Activated CD4-positive, alpha-beta T cell treated with anti-CD3 and anti-CD28 coated beads, Interleukin-2, Interleukin-6, amounts not matched to agents 100 ng/mL and 50 ng/mL, durations not matched to agents 16 hours and 8 hours (primary cell): ENCODE data around the gene APOL1.
A peak's percentile ranks its signal among the peaks of the same experiment; 100 is the strongest.
"Not testable (repeated sequence)": the region's sequence is repeated elsewhere in the genome, so short reads cannot be mapped to it uniquely, and the experiment has no call there.

Experiments used
- DNase-seq: peaks from one replicate; pipeline ENCODE4 v3.0.0-alpha.2; 2020

Gene APOL1, protein sequence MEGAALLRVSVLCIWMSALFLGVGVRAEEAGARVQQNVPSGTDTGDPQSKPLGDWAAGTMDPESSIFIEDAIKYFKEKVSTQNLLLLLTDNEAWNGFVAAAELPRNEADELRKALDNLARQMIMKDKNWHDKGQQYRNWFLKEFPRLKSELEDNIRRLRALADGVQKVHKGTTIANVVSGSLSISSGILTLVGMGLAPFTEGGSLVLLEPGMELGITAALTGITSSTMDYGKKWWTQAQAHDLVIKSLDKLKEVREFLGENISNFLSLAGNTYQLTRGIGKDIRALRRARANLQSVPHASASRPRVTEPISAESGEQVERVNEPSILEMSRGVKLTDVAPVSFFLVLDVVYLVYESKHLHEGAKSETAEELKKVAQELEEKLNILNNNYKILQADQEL

DNA sequence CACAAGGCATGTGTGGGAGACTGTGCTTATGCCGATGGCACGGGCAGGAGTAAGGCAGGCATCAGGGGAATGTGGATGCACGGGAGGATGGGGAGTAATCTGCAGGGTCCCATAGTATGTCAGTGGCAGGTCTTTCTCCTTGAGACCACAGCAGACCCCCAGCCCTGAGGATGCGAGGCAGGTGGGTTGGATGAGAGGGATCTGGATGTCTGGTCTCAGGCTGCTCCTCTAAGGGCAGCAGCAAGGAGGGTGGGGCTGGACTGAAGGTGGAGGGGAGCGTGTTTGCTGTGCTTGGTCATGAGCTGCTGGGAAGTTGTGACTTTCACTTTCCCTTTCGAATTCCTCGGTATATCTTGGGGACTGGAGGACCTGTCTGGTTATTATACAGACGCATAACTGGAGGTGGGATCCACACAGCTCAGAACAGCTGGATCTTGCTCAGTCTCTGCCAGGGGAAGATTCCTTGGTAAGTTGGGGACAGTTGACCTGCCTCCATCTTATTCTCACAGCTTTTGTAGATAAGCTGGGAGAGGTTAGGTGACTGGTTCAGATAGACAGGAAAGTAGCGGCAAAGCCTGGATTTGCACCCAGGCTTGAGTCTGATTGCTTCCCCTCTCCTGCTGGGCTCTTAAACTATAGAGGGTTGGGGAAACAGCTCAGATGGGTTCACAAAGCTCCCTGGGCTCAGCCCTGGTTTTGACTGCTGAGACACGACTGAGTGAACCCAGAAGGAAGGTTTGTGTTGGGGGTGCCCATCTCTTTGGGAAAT lies at the start of gene APOL1:
Gene APOL1, plus strand, starts transcription at position 380 of the 769 bp plus-strand sequence. CDS start 1,823 bp downstream, outside the sequence.
- DNase-seq, result peak; percentile 76

DNA sequence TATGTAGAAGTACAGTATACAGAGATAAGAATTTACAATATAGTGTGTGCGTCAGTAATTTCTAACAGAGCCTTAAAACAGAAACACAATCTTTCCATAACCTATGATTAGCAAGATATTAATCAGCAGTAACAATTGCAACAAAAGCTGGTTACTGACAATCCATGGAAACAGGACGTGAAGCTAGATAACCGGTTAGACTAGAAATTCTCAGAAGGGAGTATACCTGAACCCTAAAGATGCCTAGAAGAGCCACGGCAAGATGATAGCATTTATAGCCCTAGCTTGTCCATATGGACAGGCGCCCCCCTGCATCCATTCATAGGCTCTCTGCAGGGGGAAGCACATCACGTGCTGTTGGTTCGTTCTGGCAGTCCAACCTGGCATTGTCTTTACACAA lies 49.5 kb upstream of the APOL1 start:
- DNase-seq, result not testable (repeated sequence)

DNA sequence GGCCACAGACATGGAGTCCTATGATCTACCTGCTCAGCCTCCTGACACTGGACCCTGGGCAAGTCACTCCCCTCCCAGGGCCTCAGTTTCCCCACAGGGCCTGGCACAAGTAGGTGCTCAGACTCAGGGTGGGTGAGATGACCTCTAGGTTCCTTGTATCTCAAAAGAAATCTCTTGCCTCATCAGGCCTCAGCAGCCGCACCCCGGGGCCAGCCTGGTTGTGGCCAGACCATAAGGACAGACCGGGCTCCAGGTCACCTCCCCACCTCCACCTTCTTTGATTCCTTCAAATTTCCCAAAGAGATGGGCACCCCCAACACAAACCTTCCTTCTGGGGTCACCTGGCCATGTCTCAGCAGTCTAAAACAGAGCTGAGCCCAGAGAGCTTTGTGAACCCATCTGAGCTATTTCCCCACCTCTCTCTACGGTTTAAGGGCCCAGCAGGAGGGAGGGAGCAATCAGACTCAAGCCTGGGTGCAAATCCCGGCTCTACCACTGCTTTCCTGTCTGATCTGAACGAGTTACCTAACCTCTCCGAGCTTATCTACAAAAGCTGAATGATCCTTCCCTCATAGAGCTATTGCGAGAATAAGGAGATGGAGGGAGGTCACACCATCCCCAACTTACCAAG lies 48.8 kb upstream of the APOL1 start:
- no peak for DNase-seq

DNA sequence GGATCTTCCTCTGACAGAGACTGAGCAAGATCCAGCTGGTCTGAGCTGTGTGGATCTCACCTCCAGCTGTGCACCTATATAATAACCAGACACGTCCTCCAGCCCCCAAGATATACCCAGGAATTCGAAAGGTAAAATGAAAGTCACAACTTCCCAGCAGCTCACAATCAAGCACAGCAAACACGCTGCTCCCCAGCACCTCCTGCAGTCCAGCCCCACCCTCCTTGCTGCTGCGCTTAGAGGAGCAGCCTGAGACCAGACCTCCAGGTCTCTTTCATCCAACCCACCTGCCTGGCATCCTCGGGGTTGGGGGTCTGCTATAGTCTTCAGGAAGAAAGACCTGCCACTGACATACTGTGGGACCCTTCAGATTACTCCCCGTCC lies 48.3 kb upstream of the APOL1 start:
- DNase-seq, result no peak

DNA sequence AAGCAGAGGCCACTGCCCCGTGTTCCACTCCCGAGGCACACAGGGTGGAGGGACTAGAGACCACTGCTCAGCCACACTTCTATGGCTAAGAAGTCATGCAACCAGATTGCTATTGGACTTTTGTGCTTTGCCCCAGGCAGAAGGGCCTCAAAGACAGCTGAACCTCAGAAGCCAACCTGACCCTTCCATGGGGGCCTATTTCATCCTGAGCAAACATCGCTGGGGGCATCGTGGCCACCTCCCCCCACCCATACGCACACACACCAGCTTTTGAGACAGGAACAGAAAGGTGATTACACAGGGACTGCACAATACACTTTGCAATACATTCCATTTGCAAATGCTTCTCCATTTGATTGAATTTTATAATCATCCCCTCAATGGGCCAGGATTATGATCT lies 47.4 kb upstream of the APOL1 start:
- DNase-seq, result not testable (repeated sequence)

DNA sequence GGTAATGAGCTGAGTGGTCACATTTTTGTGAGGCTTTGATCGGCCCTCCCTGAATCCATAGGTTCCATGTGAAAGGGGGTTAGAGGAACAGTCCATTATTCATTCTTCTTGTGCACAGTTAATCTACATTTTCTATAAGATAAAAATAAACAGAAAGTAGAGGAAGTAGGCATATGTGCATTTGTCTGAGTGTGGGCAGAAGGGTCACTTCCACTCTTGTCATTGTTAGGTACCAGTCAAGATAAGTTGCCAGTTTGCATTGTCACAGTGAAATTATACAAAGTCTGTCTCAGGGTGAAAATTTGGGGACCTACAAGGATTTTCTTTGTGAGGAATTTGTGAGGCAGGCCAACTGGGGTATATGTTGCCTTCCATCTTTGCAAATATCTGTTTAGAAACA lies 46.7 kb upstream of the APOL1 start:
- no peak for DNase-seq

DNA sequence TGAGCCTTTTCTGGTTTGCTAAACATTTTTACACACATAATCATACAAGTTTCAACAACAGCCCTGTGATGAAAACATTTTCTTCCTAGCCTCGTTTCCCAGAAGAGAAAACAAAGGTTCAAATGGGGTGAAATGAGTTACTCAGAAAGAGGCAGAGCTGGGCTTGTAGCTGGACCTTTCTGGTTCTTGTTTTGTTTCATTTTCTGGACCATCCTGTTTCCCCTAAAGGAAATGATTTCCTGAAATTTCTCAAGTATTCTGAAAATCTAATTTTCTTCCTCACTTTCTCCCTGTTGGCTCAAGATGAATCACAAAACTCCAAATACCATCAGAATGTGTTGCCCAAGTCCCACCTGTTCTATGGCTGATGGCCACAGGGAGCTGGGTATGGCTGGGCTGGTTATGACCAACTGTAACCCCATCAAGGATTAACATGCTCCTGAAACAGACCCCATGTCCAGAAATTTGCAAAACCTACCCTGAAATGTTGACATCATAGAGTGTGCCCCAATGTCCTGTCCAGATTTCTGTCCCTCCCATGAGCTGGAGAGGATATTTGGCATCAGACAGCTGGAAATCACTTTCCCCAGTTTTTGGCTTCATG lies 44.7 kb upstream of the APOL1 start:
- DNase-seq, result no peak

DNA sequence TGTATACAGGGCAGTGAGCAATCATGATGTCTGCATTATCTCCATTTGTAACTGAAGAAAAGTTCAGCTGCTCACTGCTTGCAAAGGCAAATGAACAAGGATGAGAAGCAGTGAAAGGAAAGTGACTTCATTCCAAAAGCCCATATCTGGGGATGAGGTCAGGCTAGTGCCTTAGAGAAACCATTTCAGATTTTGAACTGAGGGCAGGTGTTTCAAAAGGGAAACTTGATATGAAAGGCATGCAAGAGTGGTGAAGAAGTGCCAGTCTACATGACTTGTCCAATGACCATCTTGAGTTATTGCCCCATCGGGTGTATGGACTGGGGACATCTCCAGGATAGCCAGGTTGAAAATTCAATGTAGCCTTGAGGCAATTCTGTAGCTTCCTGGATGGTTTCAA lies 44.0 kb upstream of the APOL1 start:
- no peak for DNase-seq

DNA sequence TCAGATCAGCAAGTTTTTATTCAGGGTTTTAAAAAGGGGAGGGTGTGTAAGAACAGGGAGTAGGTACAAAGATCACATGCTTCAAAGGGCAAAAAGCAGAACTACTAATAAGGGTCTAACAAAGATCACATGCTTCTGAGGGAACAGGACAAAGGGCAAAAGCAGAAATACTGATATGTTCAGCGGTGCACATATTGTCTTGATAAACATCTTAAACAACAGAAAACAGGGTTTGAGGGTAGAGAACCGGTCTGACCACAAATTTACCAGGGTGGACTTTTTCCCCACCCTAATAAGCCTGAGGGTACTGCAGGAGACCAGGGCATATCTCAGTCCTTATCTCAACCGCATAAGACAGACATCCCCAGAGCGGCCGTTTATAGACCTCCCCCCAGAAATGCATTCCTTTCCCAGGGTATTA lies 43.4 kb upstream of the APOL1 start:
- not testable (repeated sequence) for DNase-seq

DNA sequence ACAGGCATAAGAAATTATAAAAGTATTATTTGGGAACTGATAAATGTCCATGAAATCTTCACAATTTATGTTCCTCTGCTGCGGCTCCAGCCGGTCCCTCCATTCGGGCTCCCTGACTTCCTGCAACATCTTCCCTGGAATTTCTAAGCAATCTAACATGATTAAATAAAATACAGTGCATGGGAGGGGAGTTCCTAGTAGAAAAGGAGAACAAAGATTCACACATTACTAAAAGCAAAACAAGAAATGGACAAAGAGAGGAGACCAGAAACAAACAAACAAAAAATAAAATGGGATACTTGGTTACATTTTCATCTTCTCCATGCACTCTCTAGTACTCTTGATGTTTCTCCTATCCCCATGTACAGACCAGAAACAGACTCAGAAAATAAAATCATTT lies 42.7 kb upstream of the APOL1 start:
- no peak for DNase-seq

DNA sequence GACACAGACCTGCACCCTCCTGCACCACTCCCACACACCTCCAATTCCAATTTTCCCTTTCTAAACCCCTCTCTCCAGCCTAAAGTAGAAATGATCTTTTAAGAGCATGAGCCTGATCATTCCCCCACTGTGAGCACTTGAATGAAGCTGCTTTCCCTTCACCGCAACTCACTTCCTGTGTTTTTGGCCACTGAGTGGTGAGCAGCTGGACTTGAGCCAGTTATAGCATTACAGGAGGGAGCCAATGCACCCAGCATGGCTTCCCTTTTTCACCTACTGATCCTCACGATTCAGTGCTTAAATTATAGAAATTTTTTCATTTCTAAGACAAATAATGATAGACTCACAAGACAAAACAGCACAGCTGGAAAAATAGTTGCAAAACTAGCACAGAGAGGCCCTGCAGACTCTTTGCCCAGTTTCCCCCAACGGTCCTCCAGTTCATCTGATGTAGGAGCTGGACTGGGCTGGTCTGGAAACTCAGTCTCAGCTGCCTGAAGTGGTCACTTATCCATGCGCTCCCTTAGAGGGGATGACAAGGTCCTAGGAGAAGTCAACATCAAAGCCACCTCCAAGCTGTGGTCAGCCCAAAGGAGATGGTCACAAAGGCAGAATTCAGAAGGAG lies 41.6 kb upstream of the APOL1 start:
- DNase-seq, result no peak

DNA sequence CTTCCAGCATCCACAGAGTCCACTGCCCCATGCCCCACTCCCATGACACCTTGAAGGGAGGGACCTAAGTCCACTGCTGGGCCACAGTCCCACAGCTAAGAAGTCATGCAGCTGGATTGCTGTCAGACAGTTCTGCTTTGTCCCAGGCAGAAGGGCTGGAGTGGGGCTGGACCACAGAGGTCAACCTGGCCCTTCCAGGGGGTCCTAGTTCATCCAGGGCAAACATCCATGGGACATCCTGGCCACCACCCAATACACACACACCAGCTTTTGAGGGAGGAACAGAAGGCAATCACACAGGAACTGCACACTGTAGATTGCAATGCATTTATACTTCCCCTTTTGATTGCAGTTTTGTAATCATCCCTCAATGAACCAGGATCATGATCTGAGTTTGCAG lies 40.0 kb upstream of the APOL1 start:
- DNase-seq, result no peak

DNA sequence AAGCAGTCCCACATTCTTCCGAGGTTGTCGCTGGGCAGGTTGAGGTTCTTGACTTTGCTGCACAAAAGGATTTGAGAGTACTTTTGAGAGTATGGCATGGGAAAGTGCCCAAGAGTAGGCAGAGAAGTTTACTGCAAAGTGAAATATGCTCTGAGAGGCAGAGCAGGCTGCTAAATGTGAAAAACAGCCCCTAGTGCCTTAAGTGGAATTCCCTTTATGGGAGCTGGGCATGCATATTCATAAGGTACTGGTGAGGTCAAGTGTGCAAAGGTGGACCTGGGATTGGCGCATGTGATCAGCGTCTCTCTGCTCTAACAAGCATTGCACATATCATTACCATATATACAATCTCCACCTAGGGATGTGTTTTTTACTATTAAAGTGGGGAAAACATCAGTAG lies 39.3 kb upstream of the APOL1 start:
- DNase-seq, result no peak

DNA sequence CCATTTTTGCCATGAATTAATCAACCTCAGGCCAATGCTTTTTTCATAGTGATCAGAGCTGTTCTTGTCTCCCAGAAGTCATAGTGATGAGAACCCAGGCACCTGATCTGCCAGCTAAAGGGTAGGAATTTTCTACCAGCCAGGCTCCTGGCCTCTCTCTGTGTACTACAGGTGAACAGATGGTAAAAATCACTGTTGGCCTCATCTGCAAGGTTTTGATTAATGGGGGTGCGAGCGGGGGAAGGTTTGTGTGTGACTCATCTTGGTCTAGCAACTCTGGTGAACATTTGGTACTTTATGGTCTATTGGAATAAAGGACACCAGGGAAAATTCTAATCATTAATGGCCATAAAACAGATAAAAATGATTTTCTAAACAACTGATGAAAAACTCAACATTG lies 37.0 kb upstream of the APOL1 start:
- DNase-seq, result no peak

DNA sequence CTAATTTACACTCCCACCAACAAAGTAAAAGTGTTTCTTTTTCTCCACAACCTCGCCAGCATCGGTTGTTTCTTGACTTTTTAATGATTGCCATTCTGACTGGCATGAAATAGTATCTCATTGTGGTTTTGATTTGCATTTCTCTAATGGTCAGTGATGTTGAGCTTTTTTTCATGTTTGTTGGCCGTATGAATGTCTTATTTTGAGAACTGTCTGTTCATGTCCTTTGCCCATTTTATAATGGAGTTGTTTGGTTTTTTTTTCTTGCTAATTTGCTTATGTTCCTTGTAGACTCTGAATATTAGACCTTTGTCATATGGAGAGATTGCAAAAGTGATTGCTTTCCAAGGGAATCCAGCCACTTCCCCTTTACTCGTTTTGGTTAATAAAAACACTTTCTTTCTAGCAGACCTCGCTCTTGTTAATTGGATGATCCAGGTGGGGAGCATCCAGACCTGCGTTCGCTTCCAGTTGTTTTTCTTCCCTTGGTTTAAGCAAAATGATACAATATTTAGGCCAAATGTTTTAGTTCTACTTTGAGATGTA lies 34.2 kb upstream of the APOL1 start:
- DNase-seq, result no peak

DNA sequence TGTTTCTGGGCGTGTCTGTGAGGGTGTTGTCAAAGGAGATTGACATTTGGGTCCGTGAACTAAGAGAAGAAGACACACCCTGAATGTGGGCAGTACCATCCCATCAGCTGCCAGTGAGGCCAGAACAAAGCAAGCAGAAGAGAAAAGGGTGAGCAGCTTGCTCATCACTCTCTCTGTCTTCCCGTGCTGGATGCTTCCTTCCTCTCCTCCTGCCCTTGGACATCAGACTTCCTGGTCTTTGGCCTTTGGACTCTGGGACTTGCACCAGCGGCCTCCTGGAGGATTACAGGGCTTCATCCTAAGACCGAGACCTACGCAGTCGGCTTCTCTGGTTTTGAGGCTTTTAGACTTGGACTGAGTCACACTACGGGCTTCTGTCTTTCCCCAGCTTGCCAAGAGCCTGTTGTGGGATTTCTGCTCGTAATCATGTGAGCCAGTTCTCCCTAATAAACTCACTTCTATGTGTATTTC lies 32.4 kb upstream of the APOL1 start:
- DNase-seq, result no peak

DNA sequence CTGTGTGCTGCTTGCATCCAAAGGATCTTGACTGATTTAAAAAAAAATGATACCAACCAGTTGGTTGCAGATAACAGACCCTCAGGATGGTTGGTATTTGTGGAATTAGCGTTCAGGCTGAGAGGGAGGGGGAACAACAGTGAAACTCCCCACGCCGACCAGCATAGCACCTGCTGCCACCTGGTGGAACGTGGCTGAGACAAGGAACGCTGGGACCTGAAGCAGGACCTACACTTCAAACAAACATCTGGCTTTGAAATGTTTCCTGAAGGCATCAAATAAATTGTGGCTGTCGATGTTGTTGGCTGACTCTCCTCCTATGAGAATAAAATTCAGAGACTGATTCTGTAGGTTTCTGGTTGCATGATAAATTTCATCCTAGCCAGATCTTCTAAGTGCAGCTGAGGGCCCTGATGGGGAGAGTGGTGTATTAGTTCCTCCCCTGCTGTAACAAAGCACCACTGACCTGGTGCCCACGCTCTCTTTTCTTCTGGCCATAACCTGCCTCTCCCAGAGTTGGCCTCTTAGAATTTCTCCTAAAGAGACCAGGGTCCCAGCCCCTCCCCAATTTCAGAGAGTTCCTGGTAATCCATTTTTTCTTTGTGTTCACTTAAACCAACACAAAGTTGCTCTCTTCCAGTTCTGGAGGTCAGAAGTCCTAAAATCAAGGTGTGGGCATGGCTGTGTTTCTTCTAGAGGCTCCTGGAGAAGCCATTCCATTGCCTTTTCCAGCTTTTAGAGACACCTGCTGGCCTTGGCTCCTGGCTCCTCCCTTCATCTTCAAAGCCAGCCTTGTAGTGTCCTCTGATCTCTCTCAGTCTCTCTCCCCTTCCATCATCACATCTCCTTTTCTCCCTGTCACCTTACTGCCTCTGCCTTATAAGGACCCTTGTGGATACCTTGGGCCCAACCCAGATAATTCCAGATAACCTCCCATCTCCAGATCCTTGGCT lies 30.9 kb upstream of the APOL1 start:
- DNase-seq, result peak; percentile 65

DNA sequence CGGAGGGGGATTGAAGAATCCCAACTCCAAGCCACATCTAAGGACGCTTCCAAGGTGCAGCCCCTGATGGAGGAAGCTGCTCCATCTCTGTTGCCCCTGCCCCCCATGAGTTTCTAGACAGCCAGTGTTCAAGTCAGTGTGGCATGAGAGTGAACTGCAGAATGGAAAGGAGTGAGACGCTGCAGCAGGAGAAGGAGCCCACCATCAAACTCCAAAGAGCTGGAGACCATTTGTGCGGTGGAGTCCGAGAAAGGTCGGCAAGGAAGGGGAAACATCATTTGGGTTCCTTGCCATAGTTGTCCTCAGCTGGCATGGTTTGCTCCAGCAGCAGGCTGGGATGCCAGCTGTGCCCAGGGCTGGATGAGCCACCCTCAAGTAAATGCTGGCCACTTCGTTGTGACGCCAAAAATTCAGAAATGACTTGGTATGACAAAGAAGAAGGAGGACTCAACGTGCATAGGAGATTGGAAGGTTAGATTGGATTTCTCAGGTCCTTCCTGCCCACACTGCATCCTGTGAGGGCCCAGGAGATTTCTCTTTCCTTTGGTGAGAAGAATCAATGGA lies 30.0 kb upstream of the APOL1 start:
- no peak for DNase-seq

DNA sequence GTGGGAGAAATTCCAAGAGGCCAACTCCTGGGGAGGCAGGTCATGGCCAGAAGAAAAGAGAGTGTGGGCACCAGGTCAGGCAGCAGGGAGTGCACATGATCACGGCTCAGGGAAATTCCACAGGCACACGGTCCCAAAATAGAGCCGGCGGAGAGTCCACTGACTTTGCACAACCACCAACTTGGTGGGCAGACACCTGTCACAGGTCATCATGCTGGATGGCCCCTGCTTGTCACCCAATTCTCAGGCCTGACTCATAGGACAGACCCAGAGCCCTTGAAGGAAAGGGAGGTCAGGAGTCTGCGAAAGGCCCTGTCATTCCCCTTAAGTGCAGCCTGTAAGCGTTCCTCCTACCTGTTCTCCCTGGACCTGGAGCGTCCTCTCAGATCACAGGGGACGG lies 29.4 kb upstream of the APOL1 start:
- DNase-seq, result no peak

DNA sequence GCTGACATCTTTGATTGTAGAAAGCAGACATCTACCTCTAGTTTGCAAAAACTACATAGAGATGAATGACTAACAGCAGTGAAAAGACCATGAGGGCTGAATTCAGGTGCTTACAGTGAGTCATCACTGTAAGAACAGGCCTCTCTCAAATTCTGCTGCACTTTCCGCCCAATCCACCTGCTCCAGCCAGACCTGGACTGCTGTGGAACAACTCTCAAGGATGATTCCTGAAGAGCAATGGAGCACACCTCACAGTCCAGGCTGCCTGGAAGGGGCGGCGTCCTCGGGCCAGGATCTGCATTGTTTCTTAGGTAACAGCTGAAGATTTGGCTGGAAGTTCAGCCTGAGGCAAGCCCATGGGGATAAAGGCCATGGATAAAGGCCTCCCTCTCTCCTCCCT lies 28.7 kb upstream of the APOL1 start:
- DNase-seq, result no peak

DNA sequence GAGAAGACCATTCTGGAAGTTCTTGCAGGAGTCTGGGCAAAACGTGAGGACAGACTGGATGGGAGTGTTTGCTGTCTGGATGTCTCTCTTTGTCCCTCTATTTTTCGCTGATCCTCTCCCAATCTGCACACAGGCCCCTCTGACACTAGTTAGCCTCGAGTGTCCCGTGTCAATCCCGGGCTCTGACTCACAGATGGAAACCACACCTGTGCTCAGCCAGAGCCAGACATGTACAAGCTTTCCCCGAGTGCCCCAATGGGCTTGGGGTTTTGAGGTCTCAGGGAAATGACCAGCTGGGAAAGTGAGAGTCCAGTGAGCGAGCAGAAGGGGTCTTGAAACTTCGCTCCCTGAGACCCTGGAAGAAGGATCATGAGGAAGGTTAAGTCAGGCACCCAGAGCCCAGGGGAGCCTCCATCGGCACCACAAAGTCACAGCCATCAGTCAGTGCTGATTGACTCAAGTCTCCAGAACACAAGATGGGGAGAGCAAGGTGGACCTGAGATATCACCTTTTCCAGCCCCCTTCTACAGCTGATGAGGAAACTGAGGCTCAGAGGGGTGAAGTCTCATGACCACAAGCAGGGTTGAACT lies 27.5 kb upstream of the APOL1 start:
- DNase-seq, result no peak
